HAP-1 (cell line): ENCODE results near the gene SHISA9.

ENCODE experiments used
- DNase-seq, 2 experiments: peaks; one replicate each; pipeline ENCODE4 v3.0.0-alpha.2; 2016 to 2020; ENCODE audit warnings: low spot score in 2 of 2
- H3K27me3 ChIP-seq: fragments of 250-450 bp; sonication (Bioruptor Pico); 2 replicates; pipeline ENCODE4 v1.5.1; 2020; ENCODE audit warnings: low read depth, mild to moderate bottlenecking, moderate library complexity
- H3K36me3 ChIP-seq: fragments of 250-450 bp; sonication (Bioruptor Pico); replicated peaks from 2 replicates; pipeline ENCODE4 v1.5.1; 2020; ENCODE audit warnings: mild to moderate bottlenecking
- H3K4me1 ChIP-seq: fragments of 250-450 bp; sonication (Bioruptor Pico); 2 replicates; pipeline ENCODE4 v1.5.1; 2020; ENCODE audit warnings: mild to moderate bottlenecking
- H3K4me3 ChIP-seq: fragments of 250-450 bp; sonication (Bioruptor Pico); 2 replicates; pipeline ENCODE4 v1.5.1; 2020; ENCODE audit warnings: mild to moderate bottlenecking, moderate library complexity
- H3K9me3 ChIP-seq: fragments of 250-450 bp; sonication (Bioruptor Pico); 2 replicates; pipeline ENCODE4 v1.5.1; 2020; ENCODE audit warnings: mild to moderate bottlenecking, moderate library complexity
- in situ Hi-C: fragments of 300-500 bp; cut with MboI; formaldehyde crosslinking; loops from 3 replicates; pipeline ENCODE4 v1.14.3; 2020; ENCODE audit warnings: low sequenced_read_pairs, inconsistent platforms, mixed read lengths

Gene SHISA9

GRCh38 chr16:13194766-13195165, 293.4 kb downstream of the SHISA9 start:
- no peak overlapping the region for H3K4me3 ChIP-seq
- no peaks in the 10 kb centered on the region for H3K36me3 ChIP-seq
- H3K27me3 ChIP-seq: no peaks in the 10 kb centered on the region
- peaks cover 3% of the 10 kb centered on the region for H3K9me3 ChIP-seq
- no peak for DNase-seq
- in situ Hi-C loops: no loop called here
- no peaks in the 10 kb centered on the region for H3K4me1 ChIP-seq

GRCh38 chr16:13203725-13204124, 302.3 kb downstream of the SHISA9 start:
- no peak for DNase-seq
- Histone ChIP-seq H3K4me1 (no peaks in the 10 kb centered on the region), H3K4me3 (no peak overlapping the region), H3K36me3 (no peaks in the 10 kb centered on the region), H3K9me3 (no peaks in the 10 kb centered on the region; the same call in 1 of the 2 replicates), H3K27me3 (no peaks in the 10 kb centered on the region)
- in situ Hi-C loops: no loop called here

GRCh38 chr16:13205352-13205751, 304.0 kb downstream of the SHISA9 start:
- Histone ChIP-seq H3K9me3 (no peaks in the 10 kb centered on the region), H3K4me3 (no peak overlapping the region), H3K36me3 (no peaks in the 10 kb centered on the region), H3K27me3 (no peaks in the 10 kb centered on the region), H3K4me1 (no peaks in the 10 kb centered on the region)
- no peak for DNase-seq
- in situ Hi-C loops: no loop called here

GRCh38 chr16:13206606-13207005, 305.2 kb downstream of the SHISA9 start:
- in situ Hi-C loops: no loop called here
- Histone ChIP-seq H3K4me3 (no peak overlapping the region), H3K27me3 (no peaks in the 10 kb centered on the region), H3K9me3 (no peaks in the 10 kb centered on the region), H3K36me3 (no peaks in the 10 kb centered on the region), H3K4me1 (no peaks in the 10 kb centered on the region)
- no peak for DNase-seq

GRCh38 chr16:13207151-13207550, 305.8 kb downstream of the SHISA9 start:
- Histone ChIP-seq H3K4me3 (no peak overlapping the region), H3K4me1 (no peaks in the 10 kb centered on the region), H3K36me3 (no peaks in the 10 kb centered on the region), H3K27me3 (no peaks in the 10 kb centered on the region), H3K9me3 (no peaks in the 10 kb centered on the region)
- in situ Hi-C loops: no loop called here
- DNase-seq: no peak

- no peak for DNase-seq
- H3K36me3 ChIP-seq: no peaks in the 10 kb centered on the region
- H3K4me3 ChIP-seq: no peak overlapping the region
- in situ Hi-C loops: no loop called here
- peaks cover 3% of the 10 kb centered on the region; the same call in 1 of the 2 replicates for H3K9me3 ChIP-seq
- H3K27me3 ChIP-seq: no peaks in the 10 kb centered on the region
- H3K4me1 ChIP-seq: no peaks in the 10 kb centered on the region
Observed at GRCh38 chr16:13223666-13224065, 322.3 kb downstream of the SHISA9 start.

- DNase-seq: no peak
- H3K4me1 ChIP-seq: no peaks in the 10 kb centered on the region
- H3K4me3 ChIP-seq: no peak overlapping the region
- in situ Hi-C loops: no loop called here
- no peaks in the 10 kb centered on the region for H3K27me3 ChIP-seq
- H3K9me3 ChIP-seq: peaks cover 3% of the 10 kb centered on the region; the same call in 1 of the 2 replicates
- H3K36me3 ChIP-seq: no peaks in the 10 kb centered on the region
Observed at GRCh38 chr16:13229039-13229438, 327.6 kb downstream of the SHISA9 start.

GRCh38 chr16:13231365-13231764, 330.0 kb downstream of the SHISA9 start:
- no peak for DNase-seq
- in situ Hi-C loops: no loop called here
- Histone ChIP-seq H3K4me1 (no peaks in the 10 kb centered on the region), H3K4me3 (no peak overlapping the region), H3K27me3 (no peaks in the 10 kb centered on the region), H3K9me3 (peaks cover 3% of the 10 kb centered on the region; the same call in 1 of the 2 replicates), H3K36me3 (no peaks in the 10 kb centered on the region)

GRCh38 chr16:13234999-13235398, 333.6 kb downstream of the SHISA9 start:
- in situ Hi-C loops: no loop called here

GRCh38 chr16:13236308-13236707, 334.9 kb downstream of the SHISA9 start:
- DNase-seq: no peak
- no peak overlapping the region for H3K4me3 ChIP-seq
- no peaks in the 10 kb centered on the region for H3K9me3 ChIP-seq
- H3K4me1 ChIP-seq: no peaks in the 10 kb centered on the region
- no peaks in the 10 kb centered on the region for H3K27me3 ChIP-seq
- no peaks in the 10 kb centered on the region for H3K36me3 ChIP-seq
- in situ Hi-C loops: no loop called here

More at GRCh38 chr16:13234999-13235398, 333.6 kb downstream of the SHISA9 start:
- H3K36me3 ChIP-seq: no peaks in the 10 kb centered on the region
- H3K27me3 ChIP-seq: no peaks in the 10 kb centered on the region
- H3K9me3 ChIP-seq: no peaks in the 10 kb centered on the region
- H3K4me1 ChIP-seq: no peaks in the 10 kb centered on the region
- H3K4me3 ChIP-seq: no peak overlapping the region
- no peak for DNase-seq

GRCh38 chr16:13238182-13238581, 336.8 kb downstream of the SHISA9 start:
- Histone ChIP-seq H3K4me3 (no peak overlapping the region), H3K4me1 (no peaks in the 10 kb centered on the region)
- DNase-seq: no peak

GRCh38 chr16:13242201-13242600, 340.8 kb downstream of the SHISA9 start:
- no peaks in the 10 kb centered on the region for H3K9me3 ChIP-seq
- in situ Hi-C loops: no loop called here
- no peaks in the 10 kb centered on the region for H3K36me3 ChIP-seq
- H3K4me3 ChIP-seq: no peak overlapping the region
- DNase-seq: no peak
- H3K27me3 ChIP-seq: no peaks in the 10 kb centered on the region
- no peaks in the 10 kb centered on the region for H3K4me1 ChIP-seq

More at GRCh38 chr16:13238182-13238581, 336.8 kb downstream of the SHISA9 start:
- in situ Hi-C loops: no loop called here
- Histone ChIP-seq H3K36me3 (no peaks in the 10 kb centered on the region), H3K27me3 (no peaks in the 10 kb centered on the region), H3K9me3 (no peaks in the 10 kb centered on the region)

GRCh38 chr16:13244770-13245169, 343.4 kb downstream of the SHISA9 start:
- no peak overlapping the region for H3K4me3 ChIP-seq
- in situ Hi-C loops: no loop called here
- DNase-seq: no peak
- no peaks in the 10 kb centered on the region for H3K36me3 ChIP-seq
- H3K4me1 ChIP-seq: no peaks in the 10 kb centered on the region
- H3K9me3 ChIP-seq: no peaks in the 10 kb centered on the region
- H3K27me3 ChIP-seq: no peaks in the 10 kb centered on the region

GRCh38 chr16:13245713-13246377, 344.4 kb downstream of the SHISA9 start:
- H3K27me3 ChIP-seq: no peaks in the 10 kb centered on the region
- in situ Hi-C loops: no loop called here

More at GRCh38 chr16:13245713-13246377, 344.4 kb downstream of the SHISA9 start:
- DNase-seq: no peak
- no peak overlapping the region for H3K4me3 ChIP-seq
- no peaks in the 10 kb centered on the region for H3K9me3 ChIP-seq
- no peaks in the 10 kb centered on the region for H3K36me3 ChIP-seq
- no peaks in the 10 kb centered on the region for H3K4me1 ChIP-seq
